Measurements from ENCODE around the gene CNOT3.
A peak's percentile ranks its signal among the peaks of the same experiment; 100 is the strongest.

DNA sequence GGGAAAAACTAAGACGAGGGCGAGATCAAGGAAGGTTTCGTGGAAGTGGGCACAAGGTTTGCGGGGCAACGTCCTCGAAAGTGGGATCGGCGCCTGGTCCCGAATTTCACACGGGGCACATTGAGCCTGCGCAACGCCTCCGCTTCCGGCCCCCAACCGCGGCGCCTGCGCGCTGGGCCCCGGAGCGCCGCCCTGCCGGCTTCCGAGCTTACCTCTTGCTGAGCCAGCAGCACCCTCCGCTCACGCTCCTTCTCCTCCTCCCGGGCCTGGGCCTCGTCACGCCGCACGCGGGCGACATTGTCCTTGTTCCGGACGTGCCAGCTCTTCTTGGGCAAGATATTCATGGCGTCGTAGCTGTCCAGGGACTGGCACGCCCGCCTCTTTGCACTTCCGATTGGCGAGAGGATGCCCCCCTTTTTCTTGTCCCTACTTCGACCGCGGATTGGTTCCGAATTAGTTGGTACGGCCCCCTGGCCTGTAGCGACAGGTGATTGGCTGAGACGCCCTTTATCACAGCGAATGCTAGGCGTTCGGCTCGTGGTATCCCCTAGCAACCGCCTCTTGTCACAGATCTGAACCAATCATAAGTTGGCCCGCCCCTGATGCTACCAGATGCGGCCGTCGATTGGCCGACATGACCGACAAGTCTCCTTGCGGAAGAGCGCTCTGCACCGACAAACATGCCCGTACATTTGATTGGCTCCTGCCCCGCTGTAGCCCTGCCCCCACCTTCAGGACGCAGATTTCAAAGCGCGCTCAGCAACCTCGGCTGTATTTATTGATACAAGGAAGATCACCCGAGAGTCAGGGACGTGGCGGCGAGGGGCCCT is 22.0 kb downstream of the CNOT3 start, which contains the start of gene LENG1:
- TF ChIP-seq POLR2AphosphoS5 (IDR thresholded peaks at IDR 0.05; ENCODE audit: borderline replicate concordance, low read depth, low read length): peak; percentile 74
- TF ChIP-seq EZH2 (IDR thresholded peaks at IDR 0.05): no peak
- no peak for TF ChIP-seq FOXP2 (optimal IDR thresholded peaks at IDR 0.05; ENCODE audit: control extremely low read depth, extremely low read length, insufficient read depth)

Measured in SK-N-MC (cell line).